Duodenal mucosa (tissue), 2 donors: ENCODE measurements around the gene ADCY9.

Source experiments
- H3K27ac ChIP-seq: one replicate; pipeline ENCODE4 v1.7.0; 2013; ENCODE audit warnings: low read depth, low read length
- H3K27me3 ChIP-seq, 2 donors: one replicate each; pipeline ENCODE4 v1.7.0; 2013; ENCODE audit warnings: low read length in 2 of 2, control low read depth in 1 of 2; ENCODE audit not compliant: insufficient read depth in 2 of 2, control insufficient read depth in 1 of 2
- H3K36me3 ChIP-seq, 2 donors: one replicate each; pipeline ENCODE4 v1.7.0; 2013; ENCODE audit warnings: low read length in 2 of 2, control low read depth in 1 of 2; ENCODE audit not compliant: insufficient read depth in 2 of 2, control insufficient read depth in 1 of 2
- H3K4me1 ChIP-seq, 2 donors: one replicate each; pipeline ENCODE4 v1.7.0; 2013; ENCODE audit warnings: low read length in 2 of 2, control low read depth in 1 of 2; ENCODE audit not compliant: insufficient read depth in 2 of 2, control insufficient read depth in 1 of 2
- H3K4me3 ChIP-seq, 2 donors: one replicate each; pipeline ENCODE4 v1.7.0; 2013; ENCODE audit warnings: low read length in 2 of 2, low read depth in 1 of 2
- H3K9ac ChIP-seq, 2 donors: one replicate each; pipeline ENCODE4 v1.7.0; 2013; ENCODE audit warnings: low read length in 2 of 2, low read depth in 1 of 2
- H3K9me3 ChIP-seq, 2 donors: one replicate each; pipeline ENCODE4 v1.7.0; 2013; ENCODE audit warnings: low read length in 2 of 2, control low read depth in 1 of 2; ENCODE audit not compliant: control insufficient read depth in 1 of 2

Gene ADCY9

DNA sequence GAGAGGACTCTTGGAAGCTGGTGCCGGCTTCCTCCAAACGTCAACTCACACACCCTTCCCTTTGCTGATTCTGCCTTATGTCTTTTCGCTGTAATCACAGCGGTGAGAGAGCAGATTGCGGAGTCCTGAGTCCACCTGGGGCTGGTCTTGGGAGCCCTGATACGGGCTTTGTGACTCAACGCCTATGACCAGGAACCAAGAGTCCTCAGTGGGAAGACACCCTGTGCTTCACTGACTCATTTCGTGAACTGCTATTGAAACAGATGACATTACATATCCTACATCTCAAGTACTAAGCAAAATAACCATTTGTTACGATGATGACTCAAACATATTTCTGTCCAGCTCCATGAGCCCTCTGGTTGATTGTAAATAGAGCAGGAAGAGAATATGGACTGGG, 145.0 kb downstream of the ADCY9 start:
- no peak overlapping the region for H3K9ac ChIP-seq
- H3K4me3 ChIP-seq: no peak overlapping the region
- H3K36me3 ChIP-seq: peaks cover 0 to 32% of the 10 kb centered on the region in 2 donors
- no peaks in the 10 kb centered on the region for H3K4me1 ChIP-seq
- H3K9me3 ChIP-seq: no peaks in the 10 kb centered on the region
- H3K27ac ChIP-seq: no peak overlapping the region
- no peaks in the 10 kb centered on the region for H3K27me3 ChIP-seq

DNA sequence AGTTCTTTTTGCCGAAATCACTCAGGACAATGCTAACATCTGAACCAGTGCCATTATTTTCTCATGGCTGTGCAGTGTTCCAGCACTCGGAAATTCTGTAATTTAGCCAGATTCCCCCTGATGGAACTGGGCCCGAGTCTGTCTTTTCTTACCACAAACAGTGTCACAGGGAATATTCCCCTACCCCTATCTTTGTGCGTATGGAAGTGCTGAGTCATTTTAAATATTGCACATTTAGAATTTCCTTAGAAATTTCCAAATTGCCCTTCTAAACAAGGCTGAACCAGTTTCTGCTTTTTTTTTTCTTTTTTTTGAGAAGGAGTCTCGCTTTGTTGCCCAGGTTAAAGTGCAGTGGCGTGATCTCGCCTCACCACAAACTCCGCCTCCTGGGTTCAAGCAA, 147.7 kb downstream of the ADCY9 start:
- no peak overlapping the region for H3K27ac ChIP-seq
- H3K9me3 ChIP-seq: no peaks in the 10 kb centered on the region
- H3K9ac ChIP-seq: no peak overlapping the region
- H3K27me3 ChIP-seq: no peaks in the 10 kb centered on the region
- peaks cover 7 to 28% of the 10 kb centered on the region in 2 donors for H3K36me3 ChIP-seq
- no peaks in the 10 kb centered on the region for H3K4me1 ChIP-seq
- no peak overlapping the region for H3K4me3 ChIP-seq

DNA sequence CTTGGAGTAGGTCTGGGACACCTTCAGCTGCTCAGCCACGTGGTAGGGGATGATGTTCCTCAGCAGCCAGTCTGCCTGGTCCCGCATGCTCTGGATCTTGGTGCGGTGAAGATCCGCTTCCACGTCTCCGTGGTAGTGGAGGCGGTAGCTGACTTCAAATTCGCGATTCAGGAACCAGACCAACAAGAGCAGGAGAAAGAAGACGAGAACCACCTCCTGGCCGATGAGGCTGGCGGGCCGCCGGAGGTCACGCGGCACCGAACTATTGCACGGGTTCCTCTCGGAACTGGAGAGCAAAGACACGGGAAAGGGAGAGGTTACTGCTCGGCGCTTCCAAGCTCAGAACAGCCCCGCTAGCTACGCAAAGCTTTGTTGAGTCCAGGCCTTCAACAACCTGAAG, 149.6 kb downstream of the ADCY9 start:
- no peak overlapping the region for H3K4me3 ChIP-seq
- H3K9me3 ChIP-seq: no peaks in the 10 kb centered on the region
- H3K36me3 ChIP-seq: peaks cover 7 to 23% of the 10 kb centered on the region in 2 donors
- no peaks in the 10 kb centered on the region for H3K27me3 ChIP-seq
- peaks cover 0 to 4% of the 10 kb centered on the region in 2 donors for H3K4me1 ChIP-seq
- no peak overlapping the region for H3K9ac ChIP-seq
- H3K27ac ChIP-seq: no peak overlapping the region

DNA sequence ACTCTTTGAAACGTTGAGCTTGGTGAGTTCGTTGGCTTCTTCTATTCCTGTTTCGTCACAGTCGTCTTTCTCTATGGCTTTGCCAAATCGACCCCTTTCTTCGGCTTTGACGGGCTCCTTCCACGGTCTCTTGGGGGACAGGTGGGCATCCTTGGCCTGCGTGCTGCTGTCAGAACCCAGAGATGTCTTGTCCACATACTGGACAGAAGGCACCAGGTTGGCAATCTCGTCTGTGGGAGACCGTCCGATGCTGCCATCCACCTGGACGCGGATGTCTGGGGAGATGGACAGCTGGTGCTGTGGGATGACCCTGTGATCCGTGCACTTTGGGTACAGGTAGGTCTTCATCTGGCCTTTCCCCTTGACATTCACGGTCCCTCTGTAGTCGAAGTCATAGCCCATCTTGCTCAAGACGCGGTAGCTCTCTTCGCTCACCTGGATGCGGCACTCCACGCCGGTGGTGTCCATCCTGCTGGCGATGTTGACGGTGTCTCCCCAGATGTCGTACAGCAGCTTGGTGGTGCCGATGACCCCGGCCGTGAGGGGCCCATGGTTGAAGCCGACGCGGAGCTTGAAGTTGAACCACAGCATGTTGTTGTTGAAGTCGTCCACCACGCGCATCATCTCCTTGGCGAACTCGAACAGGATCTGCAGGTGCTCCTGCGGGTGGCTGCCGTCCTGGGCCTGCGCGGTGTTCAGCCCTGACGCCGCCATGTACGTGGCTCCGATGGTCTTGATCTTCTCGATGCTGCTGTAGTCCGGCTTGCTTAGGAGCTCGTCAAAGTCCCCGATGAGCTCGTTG, 150.3 kb downstream of the ADCY9 start:
- Histone ChIP-seq H3K36me3 (peaks cover 7 to 21% of the 10 kb centered on the region in 2 donors), H3K9me3 (no peaks in the 10 kb centered on the region), H3K4me1 (peaks cover 0 to 11% of the 10 kb centered on the region in 2 donors), H3K27me3 (no peaks in the 10 kb centered on the region), H3K27ac (no peak overlapping the region), H3K4me3 (no peak overlapping the region), H3K9ac (no peak overlapping the region)

DNA sequence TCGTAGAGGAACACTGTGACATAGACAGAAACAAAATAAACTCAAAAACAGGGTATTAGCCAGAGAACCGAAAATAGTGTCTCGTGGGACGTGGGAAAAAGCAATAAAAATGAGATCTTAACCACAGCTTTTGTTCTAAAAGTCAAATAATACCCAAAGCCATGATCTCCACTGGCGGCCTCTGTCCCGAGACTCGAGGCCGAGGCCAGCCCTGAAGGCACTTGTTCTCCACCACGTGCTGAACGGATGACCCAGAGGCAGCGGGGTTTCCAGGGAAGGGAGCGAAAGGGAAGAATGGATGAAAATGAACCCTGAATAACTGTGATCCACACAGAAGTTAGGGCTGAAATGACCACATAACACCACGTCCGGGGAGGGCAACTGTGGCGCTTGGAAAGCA, 150.9 kb downstream of the ADCY9 start:
- no peaks in the 10 kb centered on the region for H3K27me3 ChIP-seq

DNA sequence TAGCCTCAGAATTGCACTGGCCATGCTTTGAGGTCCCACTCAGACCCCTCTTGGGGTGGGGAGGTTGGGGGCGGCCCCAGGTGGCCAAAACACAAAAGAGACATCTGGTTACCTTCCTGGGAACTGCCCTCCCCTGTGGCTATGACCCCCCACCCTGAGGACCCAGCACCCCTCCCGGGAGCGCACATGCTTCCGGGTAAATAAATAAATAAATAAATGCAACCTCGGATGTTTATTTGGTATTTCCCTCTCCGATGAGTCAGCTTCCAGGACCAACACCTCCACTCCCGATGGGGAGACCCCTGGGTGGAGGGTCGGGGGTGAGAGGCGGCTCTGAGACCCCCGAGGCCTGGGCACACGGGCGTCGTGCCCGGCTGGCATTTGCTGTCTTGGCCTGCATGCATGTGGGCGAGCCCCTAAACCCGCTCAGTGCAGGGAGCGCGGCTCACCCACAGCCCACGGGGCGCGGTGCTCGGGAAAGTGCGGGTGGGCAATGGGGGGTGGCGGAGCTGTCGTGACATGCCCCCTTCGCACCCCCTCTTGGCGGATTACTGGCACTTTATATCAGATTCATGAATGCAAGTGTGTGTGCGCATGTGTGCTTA, 151.5 kb downstream of the ADCY9 start:
- H3K9me3 ChIP-seq: no peaks in the 10 kb centered on the region
- no peak overlapping the region for H3K4me3 ChIP-seq
- H3K36me3 ChIP-seq: peaks cover 7 to 16% of the 10 kb centered on the region in 2 donors
- no peaks in the 10 kb centered on the region for H3K27me3 ChIP-seq
- H3K27ac ChIP-seq: no peak overlapping the region
- peaks cover 0 to 17% of the 10 kb centered on the region in 2 donors for H3K4me1 ChIP-seq
- H3K9ac ChIP-seq: no peak overlapping the region

More for the DNA sequence above, 150.9 kb downstream of the ADCY9 start:
- H3K4me1 ChIP-seq: peaks cover 0 to 13% of the 10 kb centered on the region in 2 donors
- H3K9me3 ChIP-seq: no peaks in the 10 kb centered on the region
- H3K36me3 ChIP-seq: peaks cover 7 to 20% of the 10 kb centered on the region in 2 donors
- H3K27ac ChIP-seq: no peak overlapping the region
- no peak overlapping the region for H3K9ac ChIP-seq
- no peak overlapping the region for H3K4me3 ChIP-seq

DNA sequence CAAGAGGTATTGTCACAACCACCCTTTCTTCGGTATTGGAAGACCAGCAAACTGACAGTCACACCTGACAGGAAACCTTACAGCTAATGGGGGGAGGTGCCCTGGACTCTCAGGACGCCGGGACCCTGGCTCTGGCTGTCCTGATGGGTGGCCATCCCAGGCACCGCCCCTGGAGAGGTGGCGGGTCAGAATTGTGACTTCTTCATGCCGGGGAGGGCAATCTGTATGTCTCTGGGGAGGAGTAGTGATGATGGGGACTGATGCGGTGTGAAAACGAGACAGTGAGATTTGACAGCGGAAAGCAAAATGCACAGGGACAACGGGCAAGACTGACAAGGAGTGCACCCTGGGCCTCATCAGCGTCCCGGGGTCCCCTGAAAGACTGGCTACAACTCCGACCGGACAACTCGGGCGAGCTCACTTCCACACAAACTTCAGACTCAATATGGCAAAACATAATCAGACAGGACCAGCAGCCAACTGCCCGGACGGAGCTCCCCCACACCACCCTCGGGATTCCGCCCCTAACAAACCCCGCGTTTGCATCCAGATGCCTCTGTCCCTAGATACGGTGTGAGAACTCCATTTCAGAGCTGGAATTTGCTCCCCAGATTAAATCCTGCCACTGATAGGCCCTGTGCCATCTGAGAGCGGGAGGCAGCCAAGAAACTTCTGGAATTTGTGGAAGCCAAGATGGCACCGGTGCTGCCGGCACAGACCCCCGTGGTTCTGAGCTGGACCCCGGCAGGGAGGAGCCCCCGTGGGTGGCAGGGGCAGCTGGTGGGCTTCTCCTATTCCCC, 152.2 kb downstream of the ADCY9 start:
- H3K27ac ChIP-seq: no peak overlapping the region
- no peak overlapping the region for H3K4me3 ChIP-seq
- no peaks in the 10 kb centered on the region for H3K27me3 ChIP-seq
- H3K9me3 ChIP-seq: no peaks in the 10 kb centered on the region
- no peak overlapping the region for H3K9ac ChIP-seq
- H3K4me1 ChIP-seq: peaks cover 0 to 17% of the 10 kb centered on the region in 2 donors
- peaks cover 7 to 15% of the 10 kb centered on the region in 2 donors for H3K36me3 ChIP-seq

DNA sequence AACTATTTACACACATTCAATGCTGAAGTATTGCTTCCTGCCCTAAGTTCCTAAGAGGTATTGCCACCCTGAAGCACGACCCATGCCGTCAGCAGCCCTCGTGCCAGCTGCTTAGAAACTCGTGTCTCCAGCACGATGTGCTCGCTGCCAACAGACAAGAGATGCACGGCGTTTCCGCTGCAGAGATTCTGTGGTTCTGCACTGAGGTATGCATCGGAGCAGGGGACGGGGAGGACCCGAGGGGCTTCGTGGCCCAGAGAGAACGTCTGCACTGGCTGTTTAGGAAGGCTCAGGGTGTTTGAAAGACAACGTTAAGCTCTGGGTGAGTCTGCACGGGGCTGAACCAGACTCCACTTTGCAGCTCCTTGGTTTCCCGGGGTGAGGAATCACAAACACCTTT, 153.0 kb downstream of the ADCY9 start:
- Histone ChIP-seq H3K27me3 (no peaks in the 10 kb centered on the region), H3K4me3 (no peak overlapping the region), H3K9me3 (no peaks in the 10 kb centered on the region), H3K27ac (no peak overlapping the region), H3K4me1 (peaks cover 0 to 17% of the 10 kb centered on the region in 2 donors), H3K36me3 (peaks cover 7 to 15% of the 10 kb centered on the region in 2 donors), H3K9ac (no peak overlapping the region)

DNA sequence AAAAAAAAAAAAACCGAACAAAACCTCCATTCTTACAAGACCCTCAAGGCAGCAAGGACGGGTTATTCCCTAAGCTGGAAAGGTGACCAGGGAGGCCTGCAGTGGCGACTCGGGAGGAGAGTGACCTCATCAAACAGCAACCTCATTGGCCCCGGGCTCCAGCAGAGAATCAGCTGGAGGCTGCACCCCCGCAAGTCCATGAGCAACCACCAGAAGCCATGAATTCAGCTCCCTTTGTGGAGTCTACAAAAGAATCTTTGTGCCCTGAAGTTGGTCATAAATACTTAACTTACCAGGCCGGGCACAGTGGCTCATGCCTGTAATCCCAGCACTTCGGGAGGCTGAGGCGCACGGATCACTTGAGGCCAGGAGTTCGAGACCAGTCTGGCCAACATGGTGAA, 154.8 kb downstream of the ADCY9 start:
- H3K36me3 ChIP-seq: peaks cover 7 to 12% of the 10 kb centered on the region in 2 donors
- peaks cover 5 to 9% of the 10 kb centered on the region in 2 donors for H3K27me3 ChIP-seq
- peak overlapping the region in 1 of 2 donors; percentile 70 for H3K9ac ChIP-seq

More for the DNA sequence above, 154.8 kb downstream of the ADCY9 start:
- Histone ChIP-seq H3K27ac (peak overlapping the region; percentile 31), H3K4me3 (peak overlapping the region in 1 of 2 donors; percentile 69), H3K9me3 (no peaks in the 10 kb centered on the region), H3K4me1 (peaks cover 0 to 17% of the 10 kb centered on the region in 2 donors)
